Measurements from ENCODE around the gene CBX3.
"Not testable (repeated sequence)": the region's sequence is repeated elsewhere in the genome, so short reads cannot be mapped to it uniquely, and the experiment has no call there.

Gene CBX3

GRCh38 chr7:26202019-26202990 is 760 bp downstream of the CBX3 start:
- DNase-seq (ENCODE audit: low spot score): no peak

DNA sequence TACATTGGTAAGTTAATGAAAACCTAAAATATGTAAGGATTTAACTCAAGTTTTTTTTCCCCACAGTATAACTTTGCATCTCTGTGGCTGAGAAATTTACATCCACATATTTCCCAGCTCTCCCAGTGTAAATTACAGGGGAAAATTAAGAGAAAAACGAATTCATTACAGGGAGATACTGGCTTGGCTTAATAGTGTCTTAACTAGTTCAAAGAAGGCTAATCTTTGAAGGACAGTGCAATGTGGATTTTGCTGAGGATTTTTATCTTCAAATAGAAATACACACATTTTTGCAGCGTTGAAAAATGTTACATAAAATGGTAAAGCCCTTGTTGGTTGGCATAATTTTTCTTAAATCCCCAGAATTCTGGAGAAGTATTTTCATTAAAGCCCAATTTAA is 1.5 kb downstream of the CBX3 start:
- DNase-seq (ENCODE audit: low spot score): no peak

GRCh38 chr7:26208040-26208439 is 6.5 kb downstream of the CBX3 start:
- no peak for DNase-seq (ENCODE audit: low spot score)

- no peak for DNase-seq (ENCODE audit: low spot score)
Measured at GRCh38 chr7:26212921-26213718, 11.6 kb downstream of the CBX3 start.

GRCh38 chr7:26213807-26214515 is 12.4 kb downstream of the CBX3 start:
- DNase-seq (ENCODE audit: low spot score): no peak

DNA sequence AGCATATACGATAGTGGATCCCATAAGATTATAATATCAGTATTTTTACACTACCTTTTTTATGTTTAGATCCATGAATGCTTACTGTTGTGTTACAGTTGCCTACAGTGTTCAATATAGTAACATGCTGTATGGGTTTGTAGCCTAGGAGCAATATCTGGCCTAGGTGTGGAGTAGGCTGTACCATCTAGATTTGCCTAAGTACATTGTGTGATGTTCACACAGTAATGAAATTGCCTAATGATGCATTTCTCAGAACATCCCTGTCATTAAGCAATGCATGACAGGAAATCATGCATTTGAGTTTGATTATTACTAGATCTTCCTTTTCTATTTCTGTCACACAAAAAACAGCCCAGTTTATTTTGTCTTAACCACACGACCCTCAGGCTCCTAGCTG is 14.5 kb downstream of the CBX3 start:
- no peak for DNase-seq (ENCODE audit: low spot score)

- no peak for DNase-seq (ENCODE audit: low spot score)
Measured at GRCh38 chr7:26224359-26224758, 22.8 kb downstream of the CBX3 start.

GRCh38 chr7:26227987-26228386 is 26.4 kb downstream of the CBX3 start:
- DNase-seq (ENCODE audit: low spot score): no peak

DNA sequence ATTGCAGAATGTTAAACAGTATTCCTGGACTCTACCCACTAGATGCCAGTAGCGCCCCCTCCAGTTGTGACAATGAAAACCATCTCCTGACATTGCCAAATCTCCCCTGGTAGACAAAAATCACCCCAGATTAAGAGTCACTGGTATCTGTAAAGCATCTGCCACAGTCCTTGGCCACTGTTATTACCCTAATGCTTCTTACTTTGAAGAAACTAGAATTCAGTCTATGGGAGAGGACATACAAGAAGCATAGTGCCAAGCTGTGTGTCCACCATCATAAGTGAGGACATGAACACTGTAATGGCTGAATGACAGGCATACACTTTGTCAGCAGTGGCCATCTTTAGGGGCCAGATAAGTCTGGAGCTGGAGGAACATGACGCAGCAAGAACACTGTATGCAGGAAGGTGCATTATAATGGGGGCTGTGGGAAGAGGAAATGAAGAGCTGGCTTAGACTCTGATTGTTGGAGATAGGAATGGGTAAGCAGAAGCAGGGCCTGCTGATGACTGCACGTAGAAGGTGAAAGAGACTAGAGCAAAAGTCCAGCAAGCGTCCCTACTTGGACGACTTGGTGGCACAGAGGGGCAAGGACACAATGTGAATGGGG is 32.5 kb downstream of the CBX3 start:
- DNase-seq (ENCODE audit: low spot score): no peak

GRCh38 chr7:26237035-26237807 is 35.7 kb downstream of the CBX3 start:
- DNase-seq (ENCODE audit: low spot score): no peak

GRCh38 chr7:26238032-26238431 is 36.5 kb downstream of the CBX3 start:
- no peak for DNase-seq (ENCODE audit: low spot score)

GRCh38 chr7:26245150-26245549 is 43.6 kb downstream of the CBX3 start:
- DNase-seq (ENCODE audit: low spot score): no peak

DNA sequence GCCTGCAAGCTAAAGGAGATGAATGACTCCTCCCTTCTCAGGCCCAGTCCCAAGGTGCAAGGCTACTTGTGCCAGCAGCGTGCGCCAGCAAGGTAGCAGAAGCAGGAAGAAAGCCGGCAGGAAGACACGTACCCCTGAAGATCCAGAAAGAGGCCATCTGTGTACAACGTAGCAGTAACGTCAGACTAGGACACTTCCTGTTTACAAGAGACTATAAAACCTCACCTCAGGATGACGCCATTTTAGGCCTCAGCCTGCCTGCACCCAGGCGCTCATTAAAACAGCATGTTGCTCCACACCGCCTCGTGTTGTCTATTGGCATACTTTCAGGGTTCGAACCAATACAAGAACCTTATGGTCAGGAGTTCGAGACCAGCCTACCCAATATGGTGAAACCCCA is 48.7 kb downstream of the CBX3 start:
- no peak for DNase-seq (ENCODE audit: low spot score)

DNA sequence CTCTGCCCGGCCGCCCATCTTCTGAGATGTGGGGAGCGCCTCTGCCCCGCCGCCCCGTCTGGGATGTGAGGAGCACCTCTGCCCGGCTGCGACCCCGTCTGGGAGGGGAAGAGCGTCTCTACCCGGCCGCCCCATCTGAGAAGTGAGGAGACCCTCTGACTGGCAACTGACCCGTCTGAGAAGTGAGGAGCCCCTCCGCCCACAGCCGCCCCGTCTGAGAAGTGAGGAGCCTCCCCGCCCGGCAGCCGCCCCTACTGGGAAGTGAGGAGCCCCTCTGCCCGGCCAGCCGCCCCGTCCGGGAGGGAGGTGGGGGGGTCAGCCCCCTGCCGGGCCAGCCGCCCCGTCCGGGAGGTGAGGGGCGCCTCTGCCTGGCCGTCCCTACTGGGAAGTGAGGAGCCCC is 60.3 kb downstream of the CBX3 start:
- DNase-seq (ENCODE audit: low spot score): not testable (repeated sequence)

All from left forelimb (tissue), 1 donor.